Aorta (tissue), 5 donors: ENCODE data around the gene PHLDA3. TPM values are rescaled to one million over a fixed set of nuclear protein-coding genes. Genes with fewer than 3 reads are reported as not detected.
A peak's percentile ranks its signal among the peaks of the same experiment; 100 is the strongest.

Source experiments
- ATAC-seq: fragments of 200-7000 bp; cut with Tn5 transposase; one replicate; pipeline ENCODE4 v1.9.1; 2022; ENCODE audit warnings: moderate library complexity; ENCODE audit not compliant: low FRiP score
- DNase-seq, 2 donors: peaks; one replicate each; pipeline ENCODE4 v3.0.0-alpha.2; 2020
- H3K27ac ChIP-seq, 2 donors: one replicate each; pipeline ENCODE4 v1.5.1; 2013; ENCODE audit warnings: low read length in 2 of 2, mild to moderate bottlenecking in 2 of 2, moderate library complexity in 2 of 2, control low read depth in 1 of 2, inconsistent platforms in 1 of 2, low read depth in 1 of 2
- H3K27me3 ChIP-seq, 2 donors: one replicate each; pipeline ENCODE4 v1.6.1; 2013; ENCODE audit warnings: control low read depth in 1 of 2, low read length in 1 of 2, mild to moderate bottlenecking in 1 of 2, moderate library complexity in 1 of 2; ENCODE audit not compliant: insufficient read depth in 2 of 2, control insufficient read depth in 1 of 2
- H3K36me3 ChIP-seq, 2 donors: one replicate each; pipeline ENCODE4 v1.6.1; 2013; ENCODE audit warnings: control low read depth in 1 of 2, low read length in 1 of 2, mild to moderate bottlenecking in 1 of 2; ENCODE audit not compliant: insufficient read depth in 2 of 2, control insufficient read depth in 1 of 2
- H3K4me1 ChIP-seq, 2 donors: one replicate each; pipeline ENCODE4 v1.6.1; 2013; ENCODE audit warnings: low read length in 2 of 2, control low read depth in 1 of 2, mild to moderate bottlenecking in 1 of 2, moderate library complexity in 1 of 2; ENCODE audit not compliant: insufficient read depth in 2 of 2, control insufficient read depth in 1 of 2
- H3K4me3 ChIP-seq, 2 donors: one replicate each; pipeline ENCODE4 v1.5.1; 2013; ENCODE audit warnings: low read length in 2 of 2, control low read depth in 1 of 2, mild to moderate bottlenecking in 1 of 2
- H3K9me3 ChIP-seq: one replicate; pipeline ENCODE4 v1.6.1; 2013; ENCODE audit warnings: mild to moderate bottlenecking, low read length; ENCODE audit not compliant: control insufficient read depth
- WGBS, 2 donors: extraction: QIAGEN DNeasy Blood & Tissue Kit; methylation state at CpG; one replicate each; pipeline ENCODE4 v1.1.7; 2013; 5-methylcytosine and 5-hydroxymethylcytosine counted together
- intact Hi-C, 2 donors: fragments of 100-400 bp; cut with DNase I; formaldehyde crosslinking; loops; one replicate each; pipeline versions ENCODE4 v1.14.2 to v1.15.0; 2022
- long read RNA-seq, 2 donors: library from polyadenylated mRNA; unstranded; transcript quantifications; one replicate each; pipeline ENCODE4 v2.0.0, GENCODE V29; 2020 to 2021
- polyA plus RNA-seq, 2 donors: library from polyadenylated mRNA; stranded (reverse); fragments of 200-250 nt; gene quantifications; one replicate each; pipeline ENCODE4 v1.2.3, GENCODE V29; 2013
- total RNA-seq, 2 donors: library from RNA; stranded (reverse); fragmentation: NEBNext Ultra II Directional; extraction: Animal tissue kit (Norgen Biotek cat#: 25700); gene quantifications; one replicate each; pipeline ENCODE4 v1.2.1, GENCODE V29; 2021
- donor health status: healthy with polysubstance abuse.
- donor health status: Bipolar disorder and iron deficiency.
- donor health status: DM: no; HTN: no; CAD: no.
- donor health status: DM: no; HTN: no; CAD: no.
- donor health status: DM: yes; HTN: yes; CAD: no.

The PHLDA3 gene
- total RNA-seq, result 10 to 100 TPM; 66.1 to 71.6 TPM
- 10 to 100 TPM; 33.7 to 46.1 TPM for polyA plus RNA-seq
- long read RNA-seq, donor 1, transcript PHLDA3-202 (2 exons, 2,640 nt), result major isoform, 11 of 19 reads
- long read RNA-seq, donor 1, partial matches to known transcripts, result 0 of 19 reads
- long read RNA-seq, donor 1, other reads (novel, unspliced or antisense), result 7 of 19 reads
- long read RNA-seq, donor 2, transcript PHLDA3-202 (2 exons, 2,640 nt), result major isoform, 100 of 106 reads
- long read RNA-seq, donor 2, partial matches to known transcripts, result 1 of 106 reads
- long read RNA-seq, donor 2, other reads (novel, unspliced or antisense), result 5 of 106 reads

DNA sequence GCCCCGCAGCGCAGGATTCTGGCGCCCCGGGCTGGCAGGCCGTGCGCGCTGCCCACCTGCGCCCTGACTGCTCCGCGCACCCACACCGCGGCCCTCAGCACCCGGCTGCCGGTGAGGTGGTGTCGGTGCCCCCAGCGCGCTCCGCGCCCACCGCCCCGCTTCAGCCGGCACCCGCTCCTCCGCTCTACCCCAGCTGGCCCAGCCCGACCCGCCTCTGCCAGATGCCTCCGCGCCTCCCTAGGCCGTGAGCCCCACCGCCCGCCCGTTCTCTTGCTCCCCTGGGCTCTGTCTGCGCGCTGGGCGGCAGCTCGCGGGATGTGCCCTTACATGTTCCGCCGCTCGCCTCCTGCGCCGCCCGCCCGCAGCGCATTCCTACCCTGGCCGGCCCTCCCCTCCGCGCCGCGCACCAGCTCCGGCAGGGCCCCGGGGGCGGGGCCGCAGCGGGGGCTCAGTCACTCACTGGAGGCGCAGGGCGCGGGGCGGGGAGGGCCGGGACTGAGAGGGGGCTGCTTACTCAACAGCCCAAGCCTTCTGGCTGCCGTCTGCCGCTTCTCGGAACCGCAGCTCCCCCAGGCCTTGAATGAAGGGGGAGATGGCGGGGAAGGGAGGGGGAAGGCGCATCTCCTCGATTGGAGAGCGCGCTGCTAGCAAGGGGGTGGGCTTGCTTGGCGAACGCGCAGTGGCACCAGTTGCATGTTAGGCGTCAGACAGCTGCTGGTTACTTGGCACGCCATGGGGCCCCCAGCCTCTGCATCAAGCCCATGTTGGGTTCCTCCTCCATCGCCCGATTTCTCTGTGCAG lies at the start of gene PHLDA3:
Gene PHLDA3 (minus strand): TSS at position 345 of the 801 bp plus-strand sequence. CDS start 402 bp downstream, outside the sequence.
- H3K36me3 ChIP-seq, result peaks cover 0 to 5% of the 10 kb centered on the region in 2 donors
- H3K4me3 ChIP-seq, result peak within 1 kb of the TSS; percentile 68 to 85
- peak; percentile 91 for ATAC-seq
- H3K9me3 ChIP-seq, result no peaks in the 10 kb centered on the region
- intact Hi-C loops, result no loop called here
- WGBS, 2 donors, result 1% methylated on average over 58 to 76 of the region's 76 CpGs
- H3K27ac ChIP-seq, result peak within 1 kb of the TSS; percentile 64 to 76
- H3K27me3 ChIP-seq, result no peaks in the 10 kb centered on the region
- peak; percentile 94 to 98 for DNase-seq
- H3K4me1 ChIP-seq, result no peaks in the 10 kb centered on the region

DNA sequence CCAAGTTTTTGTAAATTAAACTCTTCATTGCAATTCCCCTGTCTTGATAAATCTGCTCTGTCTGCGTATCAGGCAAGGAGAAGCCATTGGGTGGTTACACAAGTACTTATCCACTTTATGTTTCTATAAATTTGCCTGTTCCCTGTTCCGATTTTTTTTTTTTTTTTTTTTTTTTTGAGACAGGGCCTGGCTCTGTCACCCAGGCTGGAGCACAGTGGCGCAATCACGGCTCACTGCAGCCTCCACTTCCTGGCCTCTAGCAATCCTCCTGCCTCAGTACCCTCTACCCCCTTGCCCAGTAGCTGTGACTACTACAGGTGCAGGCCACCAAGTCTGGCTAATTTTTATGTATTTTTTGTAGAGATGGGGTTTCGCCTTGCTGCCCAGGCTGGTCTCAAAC lies 49.1 kb upstream of the PHLDA3 start:
- DNase-seq, result no peak
- ATAC-seq, result no peak
- intact Hi-C loops, result no loop called here

GRCh38 chr1:201517631-201518030 lies 48.6 kb upstream of the PHLDA3 start:
- no peak for DNase-seq

More for the DNA sequence above, 49.1 kb upstream of the PHLDA3 start:
- 84 to 87% methylated on average over 5 of the region's 5 CpGs for WGBS, 2 donors
- Histone ChIP-seq H3K27me3 (no peaks in the 10 kb centered on the region), H3K4me1 (no peaks in the 10 kb centered on the region), H3K9me3 (no peaks in the 10 kb centered on the region), H3K4me3 (no peak overlapping the region), H3K36me3 (no peaks in the 10 kb centered on the region), H3K27ac (no peak overlapping the region)

DNA sequence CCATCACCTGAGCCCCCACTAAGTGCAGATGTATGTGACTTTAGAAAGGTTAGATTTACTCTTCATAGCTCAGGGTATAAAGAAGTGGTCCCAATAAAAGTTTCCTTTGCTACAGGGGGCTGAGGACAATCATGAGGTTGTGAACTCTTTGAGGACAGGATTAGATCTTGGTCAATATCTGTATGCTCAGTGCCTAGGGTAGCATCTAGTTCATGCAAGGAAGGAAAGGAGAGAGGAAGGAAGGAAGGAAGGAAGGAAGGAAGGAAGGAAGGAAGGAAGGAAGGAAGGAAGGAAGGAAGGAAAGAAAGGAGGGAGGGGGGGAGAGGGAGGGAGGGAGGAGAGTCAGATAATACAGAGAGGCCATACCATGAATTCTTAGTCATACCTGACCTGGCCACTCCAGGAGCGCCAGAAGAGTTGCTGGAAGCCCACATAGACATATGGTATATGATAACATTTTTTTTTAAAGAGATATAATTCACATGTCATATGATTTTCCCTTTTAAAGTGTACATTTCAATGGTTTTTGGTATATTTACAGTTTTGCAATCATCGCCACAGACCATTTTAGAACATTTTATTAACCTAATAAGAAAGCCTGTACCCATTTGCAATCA lies 47.6 kb upstream of the PHLDA3 start:
- Histone ChIP-seq H3K36me3 (no peaks in the 10 kb centered on the region), H3K9me3 (no peaks in the 10 kb centered on the region), H3K4me1 (peaks cover 0 to 2% of the 10 kb centered on the region in 2 donors), H3K27me3 (no peaks in the 10 kb centered on the region), H3K27ac (no peak overlapping the region), H3K4me3 (no peak overlapping the region)
- DNase-seq (no peak), ATAC-seq (no peak)
- intact Hi-C loops, result no loop called here
- 70 to 96% methylated on average over 2 of the region's 2 CpGs for WGBS, 2 donors

More at GRCh38 chr1:201517631-201518030, 48.6 kb upstream of the PHLDA3 start:
- Histone ChIP-seq H3K27ac (no peak overlapping the region), H3K4me3 (no peak overlapping the region), H3K4me1 (peaks cover 0 to 2% of the 10 kb centered on the region in 2 donors), H3K36me3 (no peaks in the 10 kb centered on the region), H3K27me3 (no peaks in the 10 kb centered on the region), H3K9me3 (no peaks in the 10 kb centered on the region)
- no peak for ATAC-seq
- WGBS, 2 donors, result 87% methylated on average over 7 of the region's 7 CpGs
- intact Hi-C loops, result no loop called here

DNA sequence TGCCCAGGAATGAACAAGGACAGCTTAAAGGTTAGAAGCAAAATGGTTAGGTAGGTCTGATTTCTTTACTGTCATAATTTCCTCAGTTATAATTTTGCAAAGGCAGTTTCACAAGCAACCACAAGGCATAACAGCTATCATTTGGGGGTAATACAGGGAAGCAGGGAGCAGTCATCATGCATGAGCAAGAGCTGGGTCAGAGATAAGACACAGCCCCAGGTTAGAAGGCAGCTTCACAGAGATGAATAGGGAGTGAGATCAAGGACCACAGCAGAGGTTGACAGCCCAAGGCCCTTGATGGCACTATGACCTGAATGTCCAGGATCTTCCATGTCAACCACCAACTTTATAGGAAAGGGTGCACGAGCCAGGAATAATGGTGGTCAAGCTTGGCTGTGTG lies 46.9 kb upstream of the PHLDA3 start:
- Histone ChIP-seq H3K36me3 (no peaks in the 10 kb centered on the region), H3K27me3 (no peaks in the 10 kb centered on the region), H3K27ac (no peak overlapping the region), H3K4me3 (no peak overlapping the region), H3K4me1 (peaks cover 0 to 2% of the 10 kb centered on the region in 2 donors), H3K9me3 (no peaks in the 10 kb centered on the region)
- no peak for ATAC-seq
- intact Hi-C loops, result no loop called here
- no peak for DNase-seq
- 75 to 96% methylated on average over 1 of the region's 1 CpG for WGBS, 2 donors

GRCh38 chr1:201515062-201515750 lies 46.2 kb upstream of the PHLDA3 start:
- Histone ChIP-seq H3K27ac (no peak overlapping the region), H3K27me3 (no peaks in the 10 kb centered on the region), H3K4me3 (no peak overlapping the region), H3K36me3 (no peaks in the 10 kb centered on the region), H3K4me1 (peaks cover 0 to 2% of the 10 kb centered on the region in 2 donors), H3K9me3 (no peaks in the 10 kb centered on the region)
- ATAC-seq (no peak), DNase-seq (no peak)
- intact Hi-C loops, result no loop called here
- 92 to 94% methylated on average over 9 of the region's 9 CpGs for WGBS, 2 donors

DNA sequence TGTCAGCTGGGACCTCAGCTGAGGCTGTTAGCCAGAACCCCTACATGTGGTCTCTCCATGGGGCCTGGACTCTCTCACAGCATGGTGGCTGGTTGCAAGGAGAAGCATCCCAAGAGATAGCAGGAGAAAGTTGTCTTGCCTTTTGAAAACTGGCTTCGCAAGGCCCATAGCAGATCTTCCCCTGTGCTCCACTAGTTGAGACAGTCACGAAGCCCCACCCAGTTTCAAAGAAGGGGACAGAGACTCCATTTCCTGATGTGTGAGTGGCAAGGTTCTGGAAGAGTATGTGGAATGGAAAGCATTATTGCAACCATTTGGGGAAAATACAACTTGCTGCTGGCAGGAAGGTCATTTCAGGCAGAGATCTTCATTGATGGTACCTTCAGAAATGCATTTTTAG lies 45.5 kb upstream of the PHLDA3 start:
- DNase-seq (no peak), ATAC-seq (no peak)
- WGBS, 2 donors, result 90 to 97% methylated on average over 2 of the region's 2 CpGs
- Histone ChIP-seq H3K36me3 (no peaks in the 10 kb centered on the region), H3K4me3 (no peak overlapping the region), H3K9me3 (no peaks in the 10 kb centered on the region), H3K27ac (no peak overlapping the region), H3K27me3 (no peaks in the 10 kb centered on the region), H3K4me1 (peaks cover 0 to 2% of the 10 kb centered on the region in 2 donors)
- intact Hi-C loops, result loop anchor here in 1 of 2 donors (5.0 kb wide), 1 partner anchor 67 kb away; no protein-coding TSS in a partner anchor

- intact Hi-C loops, result loop anchor here (1.0 to 5.0 kb wide), 4 partner anchors 31 to 66 kb away; no protein-coding TSS in a partner anchor
- WGBS, 2 donors, result 93 to 95% methylated on average over 6 of the region's 6 CpGs
- no peaks in the 10 kb centered on the region for H3K9me3 ChIP-seq
- H3K36me3 ChIP-seq, result no peaks in the 10 kb centered on the region
- peaks cover 0 to 2% of the 10 kb centered on the region in 2 donors for H3K4me1 ChIP-seq
- DNase-seq, result no peak
- no peak overlapping the region for H3K4me3 ChIP-seq
- no peaks in the 10 kb centered on the region for H3K27me3 ChIP-seq
- H3K27ac ChIP-seq, result no peak overlapping the region
- no peak for ATAC-seq
These were observed 44.7 kb upstream of the PHLDA3 start for GRCh38 chr1:201513498-201514243.
